Muscle of leg (tissue), 11 donors: ENCODE results near the gene SEMA3D. TPM values are rescaled to one million over a fixed set of nuclear protein-coding genes. Genes with fewer than 3 reads are reported as not detected.

Source experiments
- DNase-seq: peaks from one replicate; pipeline ENCODE4 v3.0.0; 2013
- H3K27ac ChIP-seq: one replicate; pipeline ENCODE4 v1.5.1; 2013; ENCODE audit warnings: mild to moderate bottlenecking, low read length, control low read depth
- H3K27me3 ChIP-seq: one replicate; pipeline ENCODE4 v1.6.1; 2013; ENCODE audit warnings: low read length; ENCODE audit not compliant: control insufficient read depth, insufficient read depth
- H3K36me3 ChIP-seq: one replicate; pipeline ENCODE4 v1.6.1; 2013; ENCODE audit warnings: low read length; ENCODE audit not compliant: control insufficient read depth, insufficient read depth
- H3K4me1 ChIP-seq: one replicate; pipeline ENCODE4 v1.6.1; 2013; ENCODE audit warnings: low read length; ENCODE audit not compliant: control insufficient read depth, insufficient read depth
- H3K4me3 ChIP-seq: one replicate; pipeline ENCODE4 v1.5.1; 2013; ENCODE audit warnings: low read length, control low read depth
- H3K9me3 ChIP-seq: replicated peaks from 2 replicates; pipeline ENCODE4 v1.6.1; 2013; ENCODE audit warnings: low read depth, low read length; ENCODE audit not compliant: control insufficient read depth
- WGBS: methylation state at CpG from one replicate; pipeline ENCODE4 v1.1.5; 2013; ENCODE audit warnings: missing lambda C conversion rate; ENCODE audit not compliant: insufficient coverage; 5-methylcytosine and 5-hydroxymethylcytosine counted together
- polyA plus RNA-seq, 8 donors: library from polyadenylated mRNA; unstranded; fragments of 120-200 nt; gene quantifications; one replicate each; pipeline versions ENCODE4 v1.2.1 to v1.2.3, GENCODE V29; 2013; ENCODE audit warnings: inconsistent platforms in 1 of 8, low replicate concordance in 1 of 8; ENCODE audit not compliant: insufficient read length in 8 of 8, insufficient read depth in 1 of 8
- total RNA-seq: library from RNA; stranded (reverse); fragments of 120-200 nt; gene quantifications from one replicate; pipeline ENCODE4 v1.2.4, GENCODE V29; 2013

The SEMA3D gene
- total and polyA plus RNA-seq, 9 donors: 8.5 to 29.3 (median 18.7) TPM

- Histone ChIP-seq H3K27ac (peak overlapping the region; percentile 77), H3K36me3 (no peaks in the 10 kb centered on the region), H3K4me1 (peaks cover 10% of the 10 kb centered on the region), H3K4me3 (peak overlapping the region; percentile 80), H3K9me3 (no peaks in the 10 kb centered on the region), H3K27me3 (peaks cover 11% of the 10 kb centered on the region)
- WGBS: under 1% methylated on average over 38 of the region's 39 CpGs
- DNase-seq: peak; percentile 94
These were observed 1.3 kb downstream of the SEMA3D start for GRCh38 chr7:85185424-85186082.

GRCh38 chr7:85184599-85185423 lies 2.0 kb downstream of the SEMA3D start:
- Histone ChIP-seq H3K27me3 (peaks cover 11% of the 10 kb centered on the region), H3K27ac (peak overlapping the region; percentile 77), H3K4me1 (peaks cover 10% of the 10 kb centered on the region), H3K36me3 (no peaks in the 10 kb centered on the region), H3K9me3 (no peaks in the 10 kb centered on the region), H3K4me3 (peak overlapping the region; percentile 80)
- WGBS: 38% methylated on average over 5 of the region's 21 CpGs
- peak; percentile 83 for DNase-seq

- 87% methylated on average over 3 of the region's 3 CpGs for WGBS
- Histone ChIP-seq H3K4me3 (no peak overlapping the region), H3K27me3 (peaks cover 11% of the 10 kb centered on the region)
These were observed 3.6 kb downstream of the SEMA3D start for GRCh38 chr7:85183296-85183695.

GRCh38 chr7:85178531-85179298 lies 8.1 kb downstream of the SEMA3D start:
- Histone ChIP-seq H3K4me1 (no peaks in the 10 kb centered on the region), H3K9me3 (peaks cover 6% of the 10 kb centered on the region), H3K27ac (no peak overlapping the region), H3K4me3 (no peak overlapping the region), H3K36me3 (peaks cover 4% of the 10 kb centered on the region), H3K27me3 (no peaks in the 10 kb centered on the region)
- 53% methylated on average over 2 of the region's 2 CpGs for WGBS
- DNase-seq: no peak

More at GRCh38 chr7:85183296-85183695, 3.6 kb downstream of the SEMA3D start:
- peaks cover 10% of the 10 kb centered on the region for H3K4me1 ChIP-seq
- DNase-seq: no peak
- peaks cover 4% of the 10 kb centered on the region for H3K36me3 ChIP-seq
- H3K27ac ChIP-seq: no peak overlapping the region
- peaks cover 6% of the 10 kb centered on the region for H3K9me3 ChIP-seq

GRCh38 chr7:85177316-85177715 lies 9.5 kb downstream of the SEMA3D start:
- Histone ChIP-seq H3K27ac (no peak overlapping the region), H3K36me3 (peaks cover 4% of the 10 kb centered on the region), H3K27me3 (no peaks in the 10 kb centered on the region), H3K4me1 (no peaks in the 10 kb centered on the region), H3K4me3 (no peak overlapping the region), H3K9me3 (peaks cover 6% of the 10 kb centered on the region)
- peak; percentile 54 for DNase-seq

GRCh38 chr7:85176197-85176596 lies 10.7 kb downstream of the SEMA3D start:
- no peak overlapping the region for H3K27ac ChIP-seq
- DNase-seq: no peak
- H3K4me1 ChIP-seq: no peaks in the 10 kb centered on the region
- no peaks in the 10 kb centered on the region for H3K27me3 ChIP-seq
- WGBS: no CpG with 5 or more reads among the region's 1 CpG
- H3K4me3 ChIP-seq: no peak overlapping the region
- H3K36me3 ChIP-seq: peaks cover 4% of the 10 kb centered on the region
- peaks cover 6% of the 10 kb centered on the region for H3K9me3 ChIP-seq

- peaks cover 4% of the 10 kb centered on the region for H3K36me3 ChIP-seq
- H3K9me3 ChIP-seq: peaks cover 6% of the 10 kb centered on the region
- peak; percentile 53 for DNase-seq
- H3K27ac ChIP-seq: no peak overlapping the region
- no CpG with 5 or more reads among the region's 3 CpGs for WGBS
- no peak overlapping the region for H3K4me3 ChIP-seq
- no peaks in the 10 kb centered on the region for H3K4me1 ChIP-seq
- H3K27me3 ChIP-seq: no peaks in the 10 kb centered on the region
These were observed 11.6 kb downstream of the SEMA3D start for GRCh38 chr7:85175217-85175616.

GRCh38 chr7:85172530-85172941 lies 14.3 kb downstream of the SEMA3D start:
- no peak overlapping the region for H3K4me3 ChIP-seq
- H3K4me1 ChIP-seq: no peaks in the 10 kb centered on the region
- no peak overlapping the region for H3K27ac ChIP-seq
- peak; percentile 85 for DNase-seq
- no peaks in the 10 kb centered on the region for H3K9me3 ChIP-seq
- 18% methylated on average over 1 of the region's 3 CpGs for WGBS
- H3K36me3 ChIP-seq: no peaks in the 10 kb centered on the region
- no peaks in the 10 kb centered on the region for H3K27me3 ChIP-seq

- WGBS: no CpG with 5 or more reads among the region's 1 CpG
- H3K4me1 ChIP-seq: no peaks in the 10 kb centered on the region
- H3K9me3 ChIP-seq: no peaks in the 10 kb centered on the region
- H3K4me3 ChIP-seq: no peak overlapping the region
- no peak for DNase-seq
- H3K27ac ChIP-seq: no peak overlapping the region
- H3K27me3 ChIP-seq: no peaks in the 10 kb centered on the region
- no peaks in the 10 kb centered on the region for H3K36me3 ChIP-seq
These were observed 19.2 kb downstream of the SEMA3D start for GRCh38 chr7:85167636-85168035.

- H3K4me3 ChIP-seq: no peak overlapping the region
- 95% methylated on average over 4 of the region's 5 CpGs for WGBS
- no peak overlapping the region for H3K27ac ChIP-seq
- no peak for DNase-seq
- no peaks in the 10 kb centered on the region for H3K36me3 ChIP-seq
- H3K9me3 ChIP-seq: no peaks in the 10 kb centered on the region
- H3K4me1 ChIP-seq: no peaks in the 10 kb centered on the region
- H3K27me3 ChIP-seq: no peaks in the 10 kb centered on the region
These were observed 21.6 kb downstream of the SEMA3D start for GRCh38 chr7:85165263-85165662.
